GM21381 (cell line): ENCODE data around the gene TBXAS1.
A peak's percentile ranks its signal among the peaks of the same experiment; 100 is the strongest.
"Not testable (repeated sequence)": the region's sequence is repeated elsewhere in the genome, so short reads cannot be mapped to it uniquely, and the experiment has no call there.

ENCODE experiments used
- ATAC-seq: cut with Tn5 transposase; IDR thresholded peaks from one replicate; pipeline ENCODE4 v1.9.1; 2021; ENCODE audit warnings: mild to moderate bottlenecking, moderate library complexity; ENCODE audit not compliant: unreplicated experiment

Gene TBXAS1

GRCh38 chr7:139825666-139826290 lies 3.3 kb upstream of the TBXAS1 start:
- ATAC-seq, result no peak

- ATAC-seq, result no peak
Measured at GRCh38 chr7:139827042-139827441, 2.0 kb upstream of the TBXAS1 start.

DNA sequence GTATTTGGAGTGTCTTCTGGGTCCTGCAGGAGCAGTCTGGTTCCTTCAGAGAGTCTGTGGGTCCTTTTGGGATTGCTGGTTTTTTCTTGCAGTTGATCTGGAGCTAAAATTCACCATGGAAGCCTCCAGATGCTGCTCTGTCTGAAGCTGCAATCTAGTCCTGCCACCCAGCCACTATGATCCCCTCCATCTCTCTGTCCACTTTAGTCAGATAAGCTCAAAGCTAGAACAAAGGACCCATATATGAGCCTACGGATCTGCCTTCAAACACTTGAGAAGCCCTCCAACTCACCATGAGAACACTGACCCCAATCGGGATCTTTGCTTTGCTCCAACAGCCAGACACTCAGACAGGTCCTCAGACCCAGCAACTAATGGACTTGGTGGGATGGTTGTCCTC lies 618 bp upstream of the TBXAS1 start:
- no peak for ATAC-seq

DNA sequence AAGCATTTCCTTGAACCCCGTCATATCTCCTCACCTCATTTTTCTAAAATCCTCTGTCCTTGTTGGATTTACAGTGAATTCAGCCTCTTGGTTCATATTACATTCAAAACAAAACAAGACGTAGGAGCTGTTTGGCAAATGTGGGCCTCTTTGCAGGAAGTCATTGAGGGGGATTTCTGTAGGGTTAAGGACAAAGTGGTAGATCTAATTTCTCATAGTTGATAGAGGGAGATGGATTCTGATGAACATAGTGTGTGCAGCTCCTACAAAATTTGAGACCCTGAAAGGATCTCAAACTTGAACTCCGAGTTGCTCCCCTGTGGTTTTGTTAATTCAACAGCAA lies 682 bp downstream of the TBXAS1 start:
- ATAC-seq, result no peak

- ATAC-seq, result no peak
Measured at GRCh38 chr7:139830292-139830691, 1.2 kb downstream of the TBXAS1 start.

GRCh38 chr7:139830782-139831501 lies 1.9 kb downstream of the TBXAS1 start:
- no peak for ATAC-seq

DNA sequence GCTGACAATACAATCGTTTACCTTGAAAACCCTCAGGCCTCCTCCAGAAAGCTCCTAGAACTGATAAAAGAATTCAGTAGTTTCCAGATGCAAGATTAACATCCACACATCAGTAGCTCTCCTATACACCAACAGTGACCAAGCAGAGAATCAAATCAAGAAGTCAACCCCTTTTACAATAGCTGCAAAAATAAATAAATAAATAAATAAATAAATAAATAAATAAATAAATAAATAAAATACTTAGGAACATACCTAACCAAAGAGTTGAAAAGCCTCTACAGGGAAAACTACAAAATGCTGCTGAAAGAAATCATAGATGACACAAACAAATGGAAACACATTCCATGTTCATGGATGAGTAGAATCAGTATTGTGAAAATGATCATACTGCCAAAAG lies 6.8 kb downstream of the TBXAS1 start:
- ATAC-seq, result not testable (repeated sequence)

- ATAC-seq, result not testable (repeated sequence)
Measured at GRCh38 chr7:139837291-139837690, 8.2 kb downstream of the TBXAS1 start.

- no peak for ATAC-seq
Measured at GRCh38 chr7:139838276-139838675, 9.2 kb downstream of the TBXAS1 start.

DNA sequence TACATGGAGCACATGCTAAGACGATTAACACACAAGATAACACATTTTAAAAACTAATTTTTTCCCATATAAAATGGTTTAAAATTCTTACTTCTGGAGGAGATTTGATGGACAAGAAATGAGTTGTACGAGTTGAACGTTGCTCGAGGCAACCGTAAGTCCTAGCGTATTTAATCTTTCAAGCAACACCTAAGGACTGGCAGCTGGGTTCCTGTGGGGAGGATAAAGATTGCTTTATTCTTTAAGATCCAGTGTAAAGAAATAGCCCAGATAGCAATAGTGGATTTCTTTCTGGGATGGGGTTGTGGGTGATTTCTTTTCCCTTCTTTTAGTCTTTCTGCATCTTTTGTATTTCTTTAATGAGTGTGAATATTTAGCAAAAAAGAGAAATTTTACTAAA lies 9.8 kb downstream of the TBXAS1 start:
- no peak for ATAC-seq

GRCh38 chr7:139840776-139841175 lies 11.7 kb downstream of the TBXAS1 start:
- no peak for ATAC-seq

DNA sequence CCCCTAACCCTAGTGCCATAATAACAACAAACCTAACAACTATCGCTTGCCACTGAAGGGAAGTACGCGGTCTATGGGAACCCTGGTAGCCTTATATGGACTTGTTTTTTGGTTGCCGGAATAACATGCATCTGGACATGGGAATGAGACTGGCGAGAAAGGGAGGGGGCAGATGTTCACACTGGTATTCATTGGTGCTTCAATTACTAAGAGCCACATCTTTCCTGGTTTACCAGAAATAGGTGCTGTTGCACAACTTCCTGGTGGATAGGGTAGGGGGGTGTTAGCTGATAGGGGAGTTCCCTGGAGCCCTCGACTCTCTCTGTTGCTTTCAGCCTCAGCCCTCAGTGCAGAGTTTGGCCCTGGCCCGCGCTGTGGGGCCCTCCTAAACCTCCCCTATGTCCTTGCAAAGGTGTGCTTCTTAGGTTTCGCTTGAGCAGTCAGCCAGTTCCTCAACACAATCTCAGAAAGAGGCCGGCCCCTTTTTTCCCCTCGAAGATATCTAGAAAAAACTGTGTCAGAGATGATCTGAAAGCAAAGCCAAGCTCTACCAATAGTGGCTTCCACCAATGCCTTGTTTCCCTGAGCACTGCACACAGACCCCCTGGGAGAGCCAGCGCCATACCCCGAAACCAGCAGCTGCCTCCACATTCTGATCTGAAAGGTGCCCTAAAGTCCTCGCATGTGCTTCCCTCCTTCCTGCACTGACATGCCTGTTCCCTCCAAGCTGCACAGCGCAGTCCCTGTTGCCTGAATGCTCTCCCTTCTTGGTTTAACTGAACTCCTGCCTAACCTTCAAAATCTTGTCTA lies 13.5 kb downstream of the TBXAS1 start:
- ATAC-seq, result peak; percentile 73

- not testable (repeated sequence) for ATAC-seq
Measured at GRCh38 chr7:139843211-139843537, 14.1 kb downstream of the TBXAS1 start.

- no peak for ATAC-seq
Measured at GRCh38 chr7:139844779-139845442, 15.8 kb downstream of the TBXAS1 start.

DNA sequence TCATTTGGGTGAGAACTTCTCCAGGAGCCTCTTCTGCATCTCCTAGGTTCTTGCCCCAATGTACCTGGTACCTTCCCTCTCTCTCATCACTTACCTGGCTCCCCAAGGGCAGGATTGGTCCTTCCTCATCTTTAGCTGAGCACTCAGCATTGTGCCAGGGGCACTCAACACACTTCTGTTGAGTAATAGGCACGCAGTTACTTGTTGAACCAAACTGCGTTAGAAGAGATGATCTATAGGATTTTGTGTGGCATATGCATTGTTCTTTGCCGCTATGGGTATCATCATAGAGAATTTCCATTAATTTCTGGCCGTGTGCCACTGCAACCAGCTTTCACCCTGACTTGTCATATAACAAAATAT lies 16.4 kb downstream of the TBXAS1 start:
- ATAC-seq, result no peak

DNA sequence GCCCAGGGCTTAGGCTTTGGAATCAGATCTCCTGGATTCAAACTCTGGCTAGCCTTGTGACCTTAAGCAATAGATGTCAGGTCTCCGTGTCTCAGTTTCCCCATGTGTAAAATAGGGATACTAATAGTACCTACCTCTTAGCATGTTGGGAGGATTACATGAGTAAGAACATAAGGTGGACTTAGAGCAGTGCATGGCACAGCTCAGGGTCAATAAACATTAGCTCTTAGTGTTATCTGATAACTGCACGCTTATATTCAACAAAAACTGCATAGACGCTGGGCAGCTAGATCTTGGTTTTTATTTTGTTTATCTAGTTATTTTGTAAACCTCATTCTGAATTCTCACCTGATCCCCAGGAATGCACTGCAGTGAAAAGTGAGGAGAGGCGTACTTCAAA lies 17.2 kb downstream of the TBXAS1 start:
- ATAC-seq, result no peak

- no peak for ATAC-seq
Measured at GRCh38 chr7:139848274-139848673, 19.2 kb downstream of the TBXAS1 start.

DNA sequence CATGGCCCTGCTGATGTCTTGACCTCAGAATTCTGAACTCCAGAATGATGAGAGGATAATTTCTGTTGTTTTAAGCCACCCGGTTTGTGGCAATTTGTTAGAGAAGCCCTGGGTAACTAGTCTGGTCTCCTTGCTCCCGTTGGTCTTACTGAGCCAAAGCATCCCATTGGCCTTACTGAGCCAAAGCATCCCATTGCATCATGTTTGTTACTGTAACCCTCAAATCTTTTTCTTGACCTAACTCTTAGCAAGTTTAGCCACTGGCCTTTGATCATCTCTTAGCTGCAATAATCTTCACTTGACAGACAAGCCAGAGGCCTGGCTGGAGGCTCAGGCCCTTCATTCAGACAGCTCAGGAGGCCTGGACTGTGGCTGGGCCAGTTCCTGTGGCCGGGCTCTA lies 21.8 kb downstream of the TBXAS1 start:
- ATAC-seq, result no peak

GRCh38 chr7:139851770-139852481 lies 22.9 kb downstream of the TBXAS1 start:
- no peak for ATAC-seq

- no peak for ATAC-seq
Measured at GRCh38 chr7:139852482-139852845, 23.4 kb downstream of the TBXAS1 start.

GRCh38 chr7:139853506-139854123 lies 24.6 kb downstream of the TBXAS1 start:
- no peak for ATAC-seq
